ENCODE data around the gene EFCAB14. TPM values are rescaled to one million over a fixed set of nuclear protein-coding genes. Genes with fewer than 3 reads are reported as not detected.

Gene EFCAB14
- total and polyA plus RNA-seq, 2 of the 8 experiments (the other 6 are each of a cell fraction or from before 2014, with no cell fraction given): 19.4 to 40.4 TPM

- no peak overlapping the region for H3K27ac ChIP-seq (ENCODE audit: low read depth, low read length)
- ChIA-PET CTCF (ENCODE audit: partially characterized antibody) (interaction anchor here (0.8 to 1.5 kb wide), 3 partner anchors 21 to 94 kb away, joined by 4 read pairs; partner anchors contain the start of gene MKNK1), POLR2A (ENCODE audit: partially characterized antibody) (interaction anchor here (1.1 to 2.6 kb wide), 2 partner anchors 9 kb away, joined by 3 to 10 read pairs; no protein-coding TSS in a partner anchor)
- no peak overlapping the region for H2AFZ ChIP-seq (ENCODE audit: low read length)
- no peak overlapping the region for H3K56ac ChIP-seq (replicated peaks; ENCODE audit: insufficient read length, low read depth, low read length)
- no peaks in the 10 kb centered on the region for H3K9me3 ChIP-seq (ENCODE audit: insufficient read depth in 2 of 2, low read depth in 1 of 2, low read length in 1 of 2)
- no peaks in the 10 kb centered on the region for H3K23me2 ChIP-seq (ENCODE audit: low read depth, low read length)
- no peaks in the 10 kb centered on the region for H3K27me3 ChIP-seq (replicated peaks in 1 of 4; ENCODE audit: control insufficient read depth in 3 of 4, extremely low read depth in 1 of 4, insufficient read depth in 3 of 4, low read length in 3 of 4)
- no peak overlapping the region for H3K18ac ChIP-seq (ENCODE audit: extremely low read depth, low read length)
- no peaks in the 10 kb centered on the region for H4K20me1 ChIP-seq (replicated peaks in 1 of 2; ENCODE audit: control insufficient read depth in 1 of 2, insufficient read depth in 2 of 2, low read length in 2 of 2)
- H2BK12ac ChIP-seq (ENCODE audit: low read depth, low read length): no peak overlapping the region
- no peak overlapping the region for H2AK5ac ChIP-seq (ENCODE audit: low read depth, low read length)
- H2BK120ac ChIP-seq (replicated peaks; ENCODE audit: low read depth, low read length): no peak overlapping the region
- no peak for DNase-seq (ENCODE audit: low read depth in 1 of 2, low spot score in 2 of 2)
- no peak overlapping the region for H3K4me2 ChIP-seq (ENCODE audit: insufficient read depth in 1 of 2, low read depth in 2 of 2, low read length in 2 of 2)
- no peak overlapping the region for H3K23ac ChIP-seq (ENCODE audit: insufficient read length)
- H3K79me1 ChIP-seq (ENCODE audit: low read depth, low read length): no peaks in the 10 kb centered on the region
- H2BK5ac ChIP-seq (ENCODE audit: low read depth, low read length): no peak overlapping the region
- no peak overlapping the region for H4K5ac ChIP-seq (ENCODE audit: insufficient read length, low read depth, low read length)
- H3K14ac ChIP-seq (ENCODE audit: insufficient read length): no peak overlapping the region
- no peaks in the 10 kb centered on the region for H3K4me1 ChIP-seq (replicated peaks in 1 of 4; ENCODE audit: control insufficient read depth in 3 of 4, insufficient read depth in 4 of 4, low read length in 3 of 4)
- no peak overlapping the region for H3K4ac ChIP-seq (replicated peaks; ENCODE audit: insufficient read length, low read depth, low read length)
- H2BK15ac ChIP-seq (ENCODE audit: low read length): no peak overlapping the region
- no peak overlapping the region for H3K4me3 ChIP-seq (ENCODE audit: extremely low read depth in 1 of 4, insufficient read depth in 2 of 4, low read depth in 3 of 4, low read length in 4 of 4)
- no peak overlapping the region for H4K91ac ChIP-seq (replicated peaks; ENCODE audit: insufficient read length, low read length)
- H3K79me2 ChIP-seq (ENCODE audit: control insufficient read depth in 1 of 2, insufficient read depth in 2 of 2, low read length in 2 of 2): no peaks in the 10 kb centered on the region
- no peak overlapping the region for H3K9ac ChIP-seq (replicated peaks in 1 of 4; ENCODE audit: extremely low read depth in 1 of 4, low read depth in 3 of 4, low read length in 3 of 4)
- H2BK20ac ChIP-seq (ENCODE audit: low read length): no peak overlapping the region
- FAIRE-seq: no peak
- H4K8ac ChIP-seq (ENCODE audit: extremely low read depth, insufficient read depth, low read length): no peak overlapping the region
- H3K36me3 ChIP-seq (ENCODE audit: control insufficient read depth in 2 of 4, insufficient read depth in 4 of 4, low read length in 3 of 4): peaks cover 0 to 6% (median 1%) of the 10 kb centered on the region in 4 experiments; a peak in 3 of 8 replicates
- no peak for TF ChIP-seq NRF1 (IDR thresholded peaks at IDR 0.05; ENCODE audit: low read depth, low read length)
- no peak for TF ChIP-seq CBX8 (IDR thresholded peaks at IDR 0.05; ENCODE audit: borderline replicate concordance, low read depth, low read length)
- no peak for TF ChIP-seq ATF3 (IDR thresholded peaks at IDR 0.05; ENCODE audit: insufficient read depth, low read depth, low read length)
- no peak for TF ChIP-seq SRF (IDR thresholded peaks at IDR 0.05; ENCODE audit: low read depth, low read length)
- no peak for TF ChIP-seq HDAC2 (IDR thresholded peaks at IDR 0.05; ENCODE audit: borderline replicate concordance in 1 of 2, low read depth in 2 of 2, low read length in 2 of 2)
- no peak for TF ChIP-seq CREB1 (IDR thresholded peaks at IDR 0.05)
- no peak for TF ChIP-seq TAF7 (optimal IDR thresholded peaks at IDR 0.05; ENCODE audit: borderline replicate concordance, low read depth, low read length)
- TF ChIP-seq GABPA (IDR thresholded peaks at IDR 0.05; ENCODE audit: borderline replicate concordance, insufficient read depth, low read length): no peak
- no peak for TF ChIP-seq JUN (IDR thresholded peaks at IDR 0.05; ENCODE audit: low read depth, low read length)
- TF ChIP-seq PHF8 (conservative IDR thresholded peaks at IDR 0.05; ENCODE audit: low read depth, low read length): no peak
- TF ChIP-seq RNF2 (IDR thresholded peaks at IDR 0.05; ENCODE audit: borderline replicate concordance, low read depth, low read length, missing control alignments, poor library complexity, severe bottlenecking): no peak
- no peak for TF ChIP-seq SIRT6 (IDR thresholded peaks at IDR 0.05; ENCODE audit: low read length)
- no peak for TF ChIP-seq SIX5 (IDR thresholded peaks at IDR 0.05; ENCODE audit: low read depth, low read length)
- TF ChIP-seq NANOG (IDR thresholded peaks at IDR 0.05; ENCODE audit: insufficient read depth, low read depth, low read length, poor library complexity, severe bottlenecking): no peak
Measured at GRCh38 chr1:46643368-46643775, 75.5 kb downstream of the EFCAB14 start.
